Measurements from ENCODE around the gene C11orf54.
A peak's percentile ranks its signal among the peaks of the same experiment; 100 is the strongest.

The C11orf54 gene

GRCh38 chr11:93784145-93784934 lies 42.9 kb downstream of the C11orf54 start, which contains the start of gene MED17:
Gene MED17, plus strand, starts transcription at chr11:93784282. Its CDS starts 232 bp downstream, at chr11:93784514.
- DNase-seq (ENCODE audit: low spot score): peak; percentile 92
- in situ Hi-C loops (cut with MboI; ENCODE audit: low pct_unique_long_range_greater_than_20kb, low sequenced_read_pairs, unreplicated experiment): no loop called here
- peak; percentile 21 for TF ChIP-seq CTCF (IDR thresholded peaks at IDR 0.05; ENCODE audit: extremely low read depth, insufficient read depth, missing control alignments)

GRCh38 chr11:93784935-93785360 lies 43.5 kb downstream of the C11orf54 start:
- DNase-seq (ENCODE audit: low spot score): no peak
- no peak for TF ChIP-seq CTCF (IDR thresholded peaks at IDR 0.05; ENCODE audit: extremely low read depth, insufficient read depth, missing control alignments)
- in situ Hi-C loops (cut with MboI; ENCODE audit: low pct_unique_long_range_greater_than_20kb, low sequenced_read_pairs, unreplicated experiment): no loop called here

- in situ Hi-C loops (cut with MboI; ENCODE audit: low pct_unique_long_range_greater_than_20kb, low sequenced_read_pairs, unreplicated experiment): no loop called here
- no peak for TF ChIP-seq CTCF (IDR thresholded peaks at IDR 0.05; ENCODE audit: extremely low read depth, insufficient read depth, missing control alignments)
- no peak for DNase-seq (ENCODE audit: low spot score)
These were observed 50.0 kb downstream of the C11orf54 start for GRCh38 chr11:93791493-93791892.

GRCh38 chr11:93796441-93797231 lies 55.2 kb downstream of the C11orf54 start:
- TF ChIP-seq CTCF (IDR thresholded peaks at IDR 0.05; ENCODE audit: extremely low read depth, insufficient read depth, missing control alignments): no peak
- in situ Hi-C loops (cut with MboI; ENCODE audit: low pct_unique_long_range_greater_than_20kb, low sequenced_read_pairs, unreplicated experiment): no loop called here
- no peak for DNase-seq (ENCODE audit: low spot score)

GRCh38 chr11:93801366-93801765 lies 59.9 kb downstream of the C11orf54 start:
- in situ Hi-C loops (cut with MboI; ENCODE audit: low pct_unique_long_range_greater_than_20kb, low sequenced_read_pairs, unreplicated experiment): no loop called here
- DNase-seq (ENCODE audit: low spot score): no peak
- no peak for TF ChIP-seq CTCF (IDR thresholded peaks at IDR 0.05; ENCODE audit: extremely low read depth, insufficient read depth, missing control alignments)

- TF ChIP-seq CTCF (IDR thresholded peaks at IDR 0.05; ENCODE audit: extremely low read depth, insufficient read depth, missing control alignments): no peak
- DNase-seq (ENCODE audit: low spot score): no peak
- in situ Hi-C loops (cut with MboI; ENCODE audit: low pct_unique_long_range_greater_than_20kb, low sequenced_read_pairs, unreplicated experiment): no loop called here
These were observed 63.4 kb downstream of the C11orf54 start for GRCh38 chr11:93804879-93805278.

Measured in GM13977 (cell line).